Body of pancreas (tissue), 4 donors: ENCODE data around the gene COL28A1. TPM values are rescaled to one million over a fixed set of nuclear protein-coding genes. Genes with fewer than 3 reads are reported as not detected.

ENCODE experiments used
- ATAC-seq: fragments of 150-250 bp; one replicate; pipeline ENCODE4 v1.9.1; 2016
- DNase-seq, 4 donors: peaks; one replicate each; pipeline ENCODE4 v3.0.0-alpha.2; 2019
- H3K27ac ChIP-seq, 4 donors: fragments of 200-600 bp; sonication (generic); 1 replicate in 3 of 4; 2 replicates in 1 of 4; pipeline versions ENCODE4 v1.5.1 to v1.6.1; 2016 to 2019; ENCODE audit warnings: mild to moderate bottlenecking in 1 of 4, mixed read lengths in 1 of 4, moderate library complexity in 1 of 4
- H3K27me3 ChIP-seq, 2 donors: fragments of 200-600 bp; sonication (generic); one replicate each; pipeline ENCODE4 v1.6.0; 2016; ENCODE audit warnings: mild to moderate bottlenecking in 1 of 2
- H3K36me3 ChIP-seq, 2 donors: fragments of 200-600 bp; sonication (generic); replicated peaks in 1 of 2; 2 replicates each; pipeline ENCODE4 v1.5.1; 2016; ENCODE audit warnings: low read depth in 2 of 2; ENCODE audit not compliant: insufficient read depth in 1 of 2
- H3K4me1 ChIP-seq: fragments of 200-600 bp; sonication (generic); one replicate; pipeline ENCODE4 v1.6.0; 2016
- H3K4me3 ChIP-seq, 2 donors: fragments of 200-600 bp; sonication (generic); 1 replicate in 1 of 2; 2 replicates in 1 of 2; pipeline ENCODE4 v1.5.1; 2016 to 2019
- H3K9me3 ChIP-seq, 3 donors: fragments of 200-600 bp; sonication (generic); 1 replicate in 2 of 3; 2 replicates in 1 of 3; pipeline ENCODE4 v1.5.1; 2016
- POLR2A ChIP-seq, 3 donors: fragments of 450-650 bp; IDR thresholded peaks; one replicate each; pipeline ENCODE4 v1.6.1; 2016; ENCODE audit warnings: antibody characterized with exemption in 3 of 3, mild to moderate bottlenecking in 2 of 3
- WGBS, 2 donors: methylation state at CpG; one replicate each; pipeline ENCODE4 v1.1.5; 2017; 5-methylcytosine and 5-hydroxymethylcytosine counted together
- intact Hi-C: fragments of 100-400 bp; cut with DNase I; formaldehyde crosslinking; loops from one replicate; pipeline ENCODE4 v1.15.1; 2023
- total RNA-seq, 2 donors: library from RNA; depleted of rRNA; stranded (reverse); fragments of >200 nt; gene quantifications; one replicate each; pipeline ENCODE4 v1.1.0, GENCODE V29; 2016
- TF ChIP-seq, protein P1 (sequence below), 7 experiments: fragments of 450-650 bp in 4 of 7; fragments of 200-600 bp in 3 of 7; sonication (generic) in 3 of 7; IDR thresholded peaks; one replicate each; pipeline ENCODE4 v1.5.1; 2016 to 2019; ENCODE audit warnings: antibody characterized with exemption in 7 of 7

Gene COL28A1
- total RNA-seq, 2 donors from 2014 or later, result 13.8 to 16.9 TPM

DNA sequence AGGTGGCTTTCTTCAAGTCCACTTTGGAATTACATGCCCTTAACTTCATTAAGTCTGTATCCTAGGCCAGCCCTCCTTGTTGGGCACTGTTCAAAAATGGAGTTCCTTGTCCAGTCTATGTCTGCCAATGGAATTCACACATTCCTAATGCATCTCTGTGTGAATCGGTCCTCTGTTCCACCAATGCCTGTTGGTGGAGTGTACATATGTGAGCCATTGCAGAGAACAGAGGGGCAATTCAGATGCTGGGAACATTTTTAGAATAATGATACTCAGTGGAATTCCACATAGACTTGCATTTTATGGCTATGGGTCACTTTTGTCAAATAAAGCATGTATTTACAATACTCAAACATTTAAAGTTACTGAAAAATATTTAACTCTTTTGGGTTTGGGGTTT, 108.3 kb downstream of the COL28A1 start:
- Histone ChIP-seq H3K9me3 (no peaks in the 10 kb centered on the region), H3K27me3 (no peaks in the 10 kb centered on the region), H3K4me1 (no peaks in the 10 kb centered on the region), H3K27ac (no peak overlapping the region), H3K36me3 (no peaks in the 10 kb centered on the region), H3K4me3 (no peak overlapping the region)
- DNase-seq, result no peak
- 81 to 88% methylated on average over 1 of the region's 1 CpG for WGBS, 2 donors
- TF ChIP-seq, protein P1, sequence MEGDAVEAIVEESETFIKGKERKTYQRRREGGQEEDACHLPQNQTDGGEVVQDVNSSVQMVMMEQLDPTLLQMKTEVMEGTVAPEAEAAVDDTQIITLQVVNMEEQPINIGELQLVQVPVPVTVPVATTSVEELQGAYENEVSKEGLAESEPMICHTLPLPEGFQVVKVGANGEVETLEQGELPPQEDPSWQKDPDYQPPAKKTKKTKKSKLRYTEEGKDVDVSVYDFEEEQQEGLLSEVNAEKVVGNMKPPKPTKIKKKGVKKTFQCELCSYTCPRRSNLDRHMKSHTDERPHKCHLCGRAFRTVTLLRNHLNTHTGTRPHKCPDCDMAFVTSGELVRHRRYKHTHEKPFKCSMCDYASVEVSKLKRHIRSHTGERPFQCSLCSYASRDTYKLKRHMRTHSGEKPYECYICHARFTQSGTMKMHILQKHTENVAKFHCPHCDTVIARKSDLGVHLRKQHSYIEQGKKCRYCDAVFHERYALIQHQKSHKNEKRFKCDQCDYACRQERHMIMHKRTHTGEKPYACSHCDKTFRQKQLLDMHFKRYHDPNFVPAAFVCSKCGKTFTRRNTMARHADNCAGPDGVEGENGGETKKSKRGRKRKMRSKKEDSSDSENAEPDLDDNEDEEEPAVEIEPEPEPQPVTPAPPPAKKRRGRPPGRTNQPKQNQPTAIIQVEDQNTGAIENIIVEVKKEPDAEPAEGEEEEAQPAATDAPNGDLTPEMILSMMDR (IDR thresholded peaks at IDR 0.05), result no peak
- TF ChIP-seq POLR2A (IDR thresholded peaks at IDR 0.05), result no peak
- intact Hi-C loops, result no loop called here
- ATAC-seq, result no peak

DNA sequence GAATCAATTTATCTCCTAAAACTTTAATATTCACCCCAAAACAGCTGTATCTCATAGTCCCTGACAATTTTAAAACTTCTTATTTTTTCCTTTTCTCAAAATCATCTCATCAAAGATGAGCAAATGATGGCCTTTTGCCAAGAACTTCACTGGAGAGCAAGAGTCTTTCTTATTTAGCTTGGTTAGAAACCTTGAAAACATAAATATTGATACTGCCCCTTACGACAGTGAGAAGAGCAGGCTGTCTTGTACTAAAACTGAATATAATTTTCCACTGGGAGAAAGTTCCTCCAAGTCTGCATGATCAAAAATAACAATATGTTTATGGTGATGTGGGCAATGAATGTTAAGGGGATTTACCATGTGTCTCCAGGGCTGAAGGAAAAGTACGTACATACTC, 109.0 kb downstream of the COL28A1 start:
- 85 to 90% methylated on average over 2 of the region's 2 CpGs for WGBS, 2 donors
- ATAC-seq, result no peak
- intact Hi-C loops, result no loop called here
- no peak for DNase-seq
- Histone ChIP-seq H3K9me3 (no peaks in the 10 kb centered on the region), H3K27ac (no peak overlapping the region), H3K4me1 (no peaks in the 10 kb centered on the region), H3K36me3 (no peaks in the 10 kb centered on the region), H3K4me3 (no peak overlapping the region), H3K27me3 (no peaks in the 10 kb centered on the region)
- no peak for TF ChIP-seq POLR2A (IDR thresholded peaks at IDR 0.05)
- TF ChIP-seq, protein P1 (IDR thresholded peaks at IDR 0.05), result no peak

DNA sequence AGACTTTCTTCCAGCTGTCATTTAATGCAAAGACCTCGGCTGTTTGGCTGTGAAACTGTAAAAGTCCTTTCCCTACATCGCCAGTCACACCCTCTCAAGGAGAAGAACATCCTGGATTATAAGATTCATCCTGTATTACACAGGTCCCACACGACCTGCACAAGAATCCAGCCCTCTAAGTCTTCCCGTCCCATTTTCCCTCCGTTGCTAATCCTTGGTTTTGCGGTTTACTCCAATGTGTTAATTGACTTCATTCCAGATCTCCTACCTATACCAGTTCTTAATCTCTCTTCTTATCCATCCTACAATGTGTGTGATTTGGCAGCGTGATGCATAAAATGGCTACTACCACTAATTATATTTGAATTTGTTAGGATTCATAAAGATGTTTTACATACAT, 110.4 kb downstream of the COL28A1 start:
- no peaks in the 10 kb centered on the region for H3K36me3 ChIP-seq
- no peak overlapping the region for H3K4me3 ChIP-seq
- intact Hi-C loops, result no loop called here
- ATAC-seq (no peak), DNase-seq (no peak)
- H3K27ac ChIP-seq, result no peak overlapping the region
- 50% methylated on average over 7 of the region's 7 CpGs for WGBS, 2 donors
- no peaks in the 10 kb centered on the region for H3K4me1 ChIP-seq
- no peaks in the 10 kb centered on the region for H3K9me3 ChIP-seq
- TF ChIP-seq, protein P1 (IDR thresholded peaks at IDR 0.05), result no peak
- H3K27me3 ChIP-seq, result no peaks in the 10 kb centered on the region

DNA sequence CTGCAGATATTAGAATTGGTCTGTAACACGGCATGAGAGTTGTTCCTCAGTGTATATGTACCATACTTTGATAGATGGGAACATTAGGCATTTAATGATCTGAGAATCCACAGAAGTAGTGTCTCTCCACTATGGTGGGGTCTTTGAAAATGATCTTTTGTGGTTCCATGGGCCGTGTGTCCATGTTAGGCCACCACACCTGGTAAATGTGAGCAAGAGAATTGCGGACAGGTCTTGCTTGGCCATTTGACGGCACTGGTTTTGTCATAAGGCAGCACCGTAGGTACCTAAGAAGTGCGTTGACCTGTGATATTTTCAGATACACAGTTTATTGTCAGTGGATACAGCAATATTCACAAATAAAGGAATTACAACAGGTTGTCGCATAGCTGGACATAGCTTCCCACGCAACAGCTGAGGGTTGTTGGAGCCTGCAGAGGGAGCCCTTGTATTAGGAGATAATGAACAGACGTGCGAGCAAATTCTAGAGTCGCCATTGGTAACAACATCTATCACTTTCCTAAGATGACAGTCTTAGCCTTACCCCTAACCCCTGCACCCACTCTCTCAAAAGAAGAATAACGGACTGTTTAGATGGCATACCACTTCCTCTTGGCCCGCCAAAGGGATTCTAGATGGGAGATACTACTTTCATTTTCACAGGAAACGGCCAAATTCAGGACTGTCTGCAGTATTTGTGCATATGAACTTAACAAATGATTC, 111.4 kb downstream of the COL28A1 start:
- H3K36me3 ChIP-seq, result no peaks in the 10 kb centered on the region
- no peaks in the 10 kb centered on the region for H3K27me3 ChIP-seq
- ATAC-seq (peak; percentile 75), DNase-seq (peak; percentile 63 to 71 (median 66))
- H3K4me1 ChIP-seq, result no peaks in the 10 kb centered on the region
- no peak overlapping the region for H3K27ac ChIP-seq
- H3K9me3 ChIP-seq, result no peaks in the 10 kb centered on the region
- intact Hi-C loops, result no loop called here
- TF ChIP-seq, protein P1 (IDR thresholded peaks at IDR 0.05), result peak; percentile 56 to 77 (median 73)
- no peak for TF ChIP-seq POLR2A (IDR thresholded peaks at IDR 0.05)
- 30 to 33% methylated on average over 14 of the region's 14 CpGs for WGBS, 2 donors
- no peak overlapping the region for H3K4me3 ChIP-seq

DNA sequence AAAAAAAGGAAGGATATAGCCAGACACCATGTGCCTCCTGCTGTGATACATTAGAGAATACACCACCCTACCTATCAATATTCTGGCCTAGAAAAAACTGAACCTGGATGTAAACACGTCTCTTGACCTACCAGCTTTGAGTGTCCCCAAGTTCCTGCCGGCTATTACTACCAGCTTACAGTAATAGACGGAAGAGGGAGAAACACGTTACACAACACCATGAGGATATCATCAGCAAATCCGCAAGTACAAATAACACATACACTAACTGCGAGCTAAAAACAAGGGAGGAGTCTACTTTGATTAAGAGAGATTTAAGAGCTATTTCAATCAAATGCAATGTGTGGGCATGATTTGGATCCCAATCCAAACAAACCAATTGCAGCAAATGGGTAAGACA, 113.0 kb downstream of the COL28A1 start:
- no peak for DNase-seq
- H3K27ac ChIP-seq, result no peak overlapping the region
- whole genome bisulfite sequencing, 2 donors, result 84 to 89% methylated on average over 6 of the region's 6 CpGs
- no peaks in the 10 kb centered on the region for H3K4me1 ChIP-seq
- no peaks in the 10 kb centered on the region for H3K36me3 ChIP-seq
- H3K4me3 ChIP-seq, result no peak overlapping the region
- ATAC-seq, result no peak
- TF ChIP-seq, protein P1 (IDR thresholded peaks at IDR 0.05), result no peak
- intact Hi-C loops, result no loop called here
- no peaks in the 10 kb centered on the region for H3K9me3 ChIP-seq
- H3K27me3 ChIP-seq, result no peaks in the 10 kb centered on the region
